H1 (cell line): ENCODE measurements around the gene ART4. TPM values are rescaled to one million over a fixed set of nuclear protein-coding genes. Genes with fewer than 3 reads are reported as not detected.

ENCODE experiments used
- polyA plus RNA-seq, 7 experiments: library from polyadenylated mRNA; depleted of rRNA in 3 of 7; stranded (reverse) in 5 of 7; unstranded in 2 of 7; fragments of >200 nt in 5 of 7; fragments of 200-250 nt in 2 of 7; gene quantifications; 1 replicate in 5 of 7; 2 replicates in 1 of 7; 4 replicates in 1 of 7; pipeline versions ENCODE4 v1.2.1 to v1.2.3, GENCODE V29; 2011 to 2013; ENCODE audit warnings: missing spikeins in 2 of 7, mixed read lengths in 2 of 7
- total RNA-seq: library from RNA; stranded (reverse); fragmentation: NEBNext Ultra II Directional; extraction: Animal tissue kit (Norgen Biotek cat#: 25700); gene quantifications from 2 replicates; pipeline ENCODE4 v1.2.1, GENCODE V29; 2021
- TF ChIP-seq, protein P1 (sequence below): fragments of 300-600 bp; sonication (generic); IDR thresholded peaks from 2 replicates; pipeline ENCODE4 v1.7.1; 2012; ENCODE audit warnings: low read length, moderate library complexity, mild to moderate bottlenecking, inconsistent platforms; ENCODE audit not compliant: insufficient replicate concordance

Gene ART4
- total and polyA plus RNA-seq, 2 of the 8 experiments (the other 6 are each of a cell fraction or from before 2014, with no cell fraction given), result not detected

GRCh38 chr12:14843425-14843887 is at the start of gene ART4 (continued):
- TF ChIP-seq, protein P1, sequence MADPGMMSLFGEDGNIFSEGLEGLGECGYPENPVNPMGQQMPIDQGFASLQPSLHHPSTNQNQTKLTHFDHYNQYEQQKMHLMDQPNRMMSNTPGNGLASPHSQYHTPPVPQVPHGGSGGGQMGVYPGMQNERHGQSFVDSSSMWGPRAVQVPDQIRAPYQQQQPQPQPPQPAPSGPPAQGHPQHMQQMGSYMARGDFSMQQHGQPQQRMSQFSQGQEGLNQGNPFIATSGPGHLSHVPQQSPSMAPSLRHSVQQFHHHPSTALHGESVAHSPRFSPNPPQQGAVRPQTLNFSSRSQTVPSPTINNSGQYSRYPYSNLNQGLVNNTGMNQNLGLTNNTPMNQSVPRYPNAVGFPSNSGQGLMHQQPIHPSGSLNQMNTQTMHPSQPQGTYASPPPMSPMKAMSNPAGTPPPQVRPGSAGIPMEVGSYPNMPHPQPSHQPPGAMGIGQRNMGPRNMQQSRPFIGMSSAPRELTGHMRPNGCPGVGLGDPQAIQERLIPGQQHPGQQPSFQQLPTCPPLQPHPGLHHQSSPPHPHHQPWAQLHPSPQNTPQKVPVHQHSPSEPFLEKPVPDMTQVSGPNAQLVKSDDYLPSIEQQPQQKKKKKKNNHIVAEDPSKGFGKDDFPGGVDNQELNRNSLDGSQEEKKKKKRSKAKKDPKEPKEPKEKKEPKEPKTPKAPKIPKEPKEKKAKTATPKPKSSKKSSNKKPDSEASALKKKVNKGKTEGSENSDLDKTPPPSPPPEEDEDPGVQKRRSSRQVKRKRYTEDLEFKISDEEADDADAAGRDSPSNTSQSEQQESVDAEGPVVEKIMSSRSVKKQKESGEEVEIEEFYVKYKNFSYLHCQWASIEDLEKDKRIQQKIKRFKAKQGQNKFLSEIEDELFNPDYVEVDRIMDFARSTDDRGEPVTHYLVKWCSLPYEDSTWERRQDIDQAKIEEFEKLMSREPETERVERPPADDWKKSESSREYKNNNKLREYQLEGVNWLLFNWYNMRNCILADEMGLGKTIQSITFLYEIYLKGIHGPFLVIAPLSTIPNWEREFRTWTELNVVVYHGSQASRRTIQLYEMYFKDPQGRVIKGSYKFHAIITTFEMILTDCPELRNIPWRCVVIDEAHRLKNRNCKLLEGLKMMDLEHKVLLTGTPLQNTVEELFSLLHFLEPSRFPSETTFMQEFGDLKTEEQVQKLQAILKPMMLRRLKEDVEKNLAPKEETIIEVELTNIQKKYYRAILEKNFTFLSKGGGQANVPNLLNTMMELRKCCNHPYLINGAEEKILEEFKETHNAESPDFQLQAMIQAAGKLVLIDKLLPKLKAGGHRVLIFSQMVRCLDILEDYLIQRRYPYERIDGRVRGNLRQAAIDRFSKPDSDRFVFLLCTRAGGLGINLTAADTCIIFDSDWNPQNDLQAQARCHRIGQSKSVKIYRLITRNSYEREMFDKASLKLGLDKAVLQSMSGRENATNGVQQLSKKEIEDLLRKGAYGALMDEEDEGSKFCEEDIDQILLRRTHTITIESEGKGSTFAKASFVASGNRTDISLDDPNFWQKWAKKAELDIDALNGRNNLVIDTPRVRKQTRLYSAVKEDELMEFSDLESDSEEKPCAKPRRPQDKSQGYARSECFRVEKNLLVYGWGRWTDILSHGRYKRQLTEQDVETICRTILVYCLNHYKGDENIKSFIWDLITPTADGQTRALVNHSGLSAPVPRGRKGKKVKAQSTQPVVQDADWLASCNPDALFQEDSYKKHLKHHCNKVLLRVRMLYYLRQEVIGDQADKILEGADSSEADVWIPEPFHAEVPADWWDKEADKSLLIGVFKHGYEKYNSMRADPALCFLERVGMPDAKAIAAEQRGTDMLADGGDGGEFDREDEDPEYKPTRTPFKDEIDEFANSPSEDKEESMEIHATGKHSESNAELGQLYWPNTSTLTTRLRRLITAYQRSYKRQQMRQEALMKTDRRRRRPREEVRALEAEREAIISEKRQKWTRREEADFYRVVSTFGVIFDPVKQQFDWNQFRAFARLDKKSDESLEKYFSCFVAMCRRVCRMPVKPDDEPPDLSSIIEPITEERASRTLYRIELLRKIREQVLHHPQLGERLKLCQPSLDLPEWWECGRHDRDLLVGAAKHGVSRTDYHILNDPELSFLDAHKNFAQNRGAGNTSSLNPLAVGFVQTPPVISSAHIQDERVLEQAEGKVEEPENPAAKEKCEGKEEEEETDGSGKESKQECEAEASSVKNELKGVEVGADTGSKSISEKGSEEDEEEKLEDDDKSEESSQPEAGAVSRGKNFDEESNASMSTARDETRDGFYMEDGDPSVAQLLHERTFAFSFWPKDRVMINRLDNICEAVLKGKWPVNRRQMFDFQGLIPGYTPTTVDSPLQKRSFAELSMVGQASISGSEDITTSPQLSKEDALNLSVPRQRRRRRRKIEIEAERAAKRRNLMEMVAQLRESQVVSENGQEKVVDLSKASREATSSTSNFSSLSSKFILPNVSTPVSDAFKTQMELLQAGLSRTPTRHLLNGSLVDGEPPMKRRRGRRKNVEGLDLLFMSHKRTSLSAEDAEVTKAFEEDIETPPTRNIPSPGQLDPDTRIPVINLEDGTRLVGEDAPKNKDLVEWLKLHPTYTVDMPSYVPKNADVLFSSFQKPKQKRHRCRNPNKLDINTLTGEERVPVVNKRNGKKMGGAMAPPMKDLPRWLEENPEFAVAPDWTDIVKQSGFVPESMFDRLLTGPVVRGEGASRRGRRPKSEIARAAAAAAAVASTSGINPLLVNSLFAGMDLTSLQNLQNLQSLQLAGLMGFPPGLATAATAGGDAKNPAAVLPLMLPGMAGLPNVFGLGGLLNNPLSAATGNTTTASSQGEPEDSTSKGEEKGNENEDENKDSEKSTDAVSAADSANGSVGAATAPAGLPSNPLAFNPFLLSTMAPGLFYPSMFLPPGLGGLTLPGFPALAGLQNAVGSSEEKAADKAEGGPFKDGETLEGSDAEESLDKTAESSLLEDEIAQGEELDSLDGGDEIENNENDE, result no peak
